Mammary epithelial cell (primary cell): Measurements from ENCODE around the gene ITM2B.

ENCODE experiments used
- EZH2 ChIP-seq: IDR thresholded peaks from 2 replicates; pipeline ENCODE4 v1.6.1; 2012; ENCODE audit warnings: low read length, inconsistent platforms, borderline replicate concordance
- TF ChIP-seq, protein P1 (sequence below), 2 donors: IDR thresholded peaks in 1 of 2; conservative IDR thresholded peaks in 1 of 2; 2 replicates each; pipeline ENCODE4 v1.5.1; 2011 to 2012; ENCODE audit warnings: inconsistent platforms in 2 of 2, low read length in 2 of 2, mild to moderate bottlenecking in 2 of 2, control low read depth in 1 of 2, low read depth in 1 of 2; ENCODE audit not compliant: insufficient read depth in 1 of 2; ENCODE audit errors: extremely low read depth in 1 of 2

- TF ChIP-seq, protein P1, sequence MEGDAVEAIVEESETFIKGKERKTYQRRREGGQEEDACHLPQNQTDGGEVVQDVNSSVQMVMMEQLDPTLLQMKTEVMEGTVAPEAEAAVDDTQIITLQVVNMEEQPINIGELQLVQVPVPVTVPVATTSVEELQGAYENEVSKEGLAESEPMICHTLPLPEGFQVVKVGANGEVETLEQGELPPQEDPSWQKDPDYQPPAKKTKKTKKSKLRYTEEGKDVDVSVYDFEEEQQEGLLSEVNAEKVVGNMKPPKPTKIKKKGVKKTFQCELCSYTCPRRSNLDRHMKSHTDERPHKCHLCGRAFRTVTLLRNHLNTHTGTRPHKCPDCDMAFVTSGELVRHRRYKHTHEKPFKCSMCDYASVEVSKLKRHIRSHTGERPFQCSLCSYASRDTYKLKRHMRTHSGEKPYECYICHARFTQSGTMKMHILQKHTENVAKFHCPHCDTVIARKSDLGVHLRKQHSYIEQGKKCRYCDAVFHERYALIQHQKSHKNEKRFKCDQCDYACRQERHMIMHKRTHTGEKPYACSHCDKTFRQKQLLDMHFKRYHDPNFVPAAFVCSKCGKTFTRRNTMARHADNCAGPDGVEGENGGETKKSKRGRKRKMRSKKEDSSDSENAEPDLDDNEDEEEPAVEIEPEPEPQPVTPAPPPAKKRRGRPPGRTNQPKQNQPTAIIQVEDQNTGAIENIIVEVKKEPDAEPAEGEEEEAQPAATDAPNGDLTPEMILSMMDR (conservative IDR thresholded peaks at IDR 0.05 in 1 of 2, IDR thresholded peaks at IDR 0.05 in 1 of 2; ENCODE audit: extremely low read depth in 1 of 2, insufficient read depth in 1 of 2, low read depth in 1 of 2, low read length in 2 of 2): no peak
- no peak for TF ChIP-seq EZH2
Measured at GRCh38 chr13:48251611-48252081, 18.6 kb downstream of the ITM2B start.
